ENCODE measurements around the gene GCNT2. TPM values are rescaled to one million over a fixed set of nuclear protein-coding genes. Genes with fewer than 3 reads are reported as not detected.

The GCNT2 gene
- total RNA-seq, 1 donor from 2014 or later: 17.2 TPM

DNA sequence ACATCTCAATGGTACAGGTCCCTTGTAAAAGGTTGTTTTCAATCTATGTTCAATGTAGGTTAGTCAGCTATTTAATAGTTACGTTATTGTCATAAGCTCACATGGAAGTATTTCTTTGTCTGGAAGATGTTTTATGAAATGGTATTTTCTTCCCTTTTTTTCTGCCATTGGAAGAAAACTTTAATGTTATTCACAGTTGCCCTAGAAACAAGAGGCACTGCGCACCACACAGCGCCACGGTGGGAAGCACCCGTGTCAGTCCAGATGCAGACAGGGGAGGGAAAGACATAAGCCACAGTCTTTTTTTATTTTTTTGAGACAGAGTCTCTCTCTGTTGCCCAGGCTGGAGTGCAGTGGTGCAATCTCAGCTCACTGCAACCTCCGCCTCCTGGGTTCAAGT is 82.1 kb downstream of the GCNT2 start:
- no peak for TF ChIP-seq POLR2AphosphoS5 (IDR thresholded peaks at IDR 0.05; ENCODE audit: insufficient read depth in 1 of 2, low read depth in 1 of 2)
- no peak for TF ChIP-seq POLR2A (IDR thresholded peaks at IDR 0.05)
- TF ChIP-seq, protein P1, sequence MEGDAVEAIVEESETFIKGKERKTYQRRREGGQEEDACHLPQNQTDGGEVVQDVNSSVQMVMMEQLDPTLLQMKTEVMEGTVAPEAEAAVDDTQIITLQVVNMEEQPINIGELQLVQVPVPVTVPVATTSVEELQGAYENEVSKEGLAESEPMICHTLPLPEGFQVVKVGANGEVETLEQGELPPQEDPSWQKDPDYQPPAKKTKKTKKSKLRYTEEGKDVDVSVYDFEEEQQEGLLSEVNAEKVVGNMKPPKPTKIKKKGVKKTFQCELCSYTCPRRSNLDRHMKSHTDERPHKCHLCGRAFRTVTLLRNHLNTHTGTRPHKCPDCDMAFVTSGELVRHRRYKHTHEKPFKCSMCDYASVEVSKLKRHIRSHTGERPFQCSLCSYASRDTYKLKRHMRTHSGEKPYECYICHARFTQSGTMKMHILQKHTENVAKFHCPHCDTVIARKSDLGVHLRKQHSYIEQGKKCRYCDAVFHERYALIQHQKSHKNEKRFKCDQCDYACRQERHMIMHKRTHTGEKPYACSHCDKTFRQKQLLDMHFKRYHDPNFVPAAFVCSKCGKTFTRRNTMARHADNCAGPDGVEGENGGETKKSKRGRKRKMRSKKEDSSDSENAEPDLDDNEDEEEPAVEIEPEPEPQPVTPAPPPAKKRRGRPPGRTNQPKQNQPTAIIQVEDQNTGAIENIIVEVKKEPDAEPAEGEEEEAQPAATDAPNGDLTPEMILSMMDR (IDR thresholded peaks at IDR 0.05): no peak
- DNase-seq (ENCODE audit: extremely low spot score in 2 of 2): no peak
- H3K27ac ChIP-seq: no peak overlapping the region
- no peaks in the 10 kb centered on the region for H3K9me3 ChIP-seq
- no peaks in the 10 kb centered on the region for H3K4me1 ChIP-seq
- H3K27me3 ChIP-seq: no peaks in the 10 kb centered on the region
- no peaks in the 10 kb centered on the region for H3K36me3 ChIP-seq
- no peak overlapping the region for H3K4me3 ChIP-seq
- intact Hi-C loops (cut with DNase I): no loop called here

GRCh38 chr6:10609038-10609437 is 87.9 kb downstream of the GCNT2 start:
- Histone ChIP-seq H3K27me3 (no peaks in the 10 kb centered on the region), H3K4me3 (no peak overlapping the region), H3K36me3 (no peaks in the 10 kb centered on the region), H3K27ac (no peak overlapping the region), H3K9me3 (no peaks in the 10 kb centered on the region), H3K4me1 (no peaks in the 10 kb centered on the region)
- no peak for TF ChIP-seq POLR2AphosphoS5 (IDR thresholded peaks at IDR 0.05; ENCODE audit: insufficient read depth in 1 of 2, low read depth in 1 of 2)
- TF ChIP-seq, protein P1 (IDR thresholded peaks at IDR 0.05): no peak
- no peak for DNase-seq (ENCODE audit: extremely low spot score in 2 of 2)
- intact Hi-C loops (cut with DNase I): no loop called here

DNA sequence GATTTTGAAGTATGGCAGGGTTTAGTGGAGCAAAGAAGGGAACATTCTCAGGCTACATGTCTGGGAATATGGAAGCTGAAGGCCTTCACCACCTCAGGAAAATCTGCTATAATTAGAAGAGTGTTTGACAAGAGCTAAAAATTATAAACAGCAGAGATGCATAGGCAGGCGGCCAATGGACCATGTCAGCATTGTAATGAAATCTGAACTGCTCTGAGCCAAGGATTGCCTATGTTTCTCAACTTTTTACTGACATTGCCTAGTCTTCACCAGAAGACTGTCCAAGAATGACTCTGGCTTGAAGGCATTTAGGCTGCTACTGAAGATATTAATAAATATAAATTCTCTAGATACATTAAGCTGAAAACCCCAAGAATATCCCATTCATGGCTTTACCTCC is 89.1 kb downstream of the GCNT2 start:
- Histone ChIP-seq H3K27me3 (no peaks in the 10 kb centered on the region), H3K27ac (no peak overlapping the region), H3K36me3 (no peaks in the 10 kb centered on the region), H3K9me3 (no peaks in the 10 kb centered on the region), H3K4me1 (no peaks in the 10 kb centered on the region), H3K4me3 (no peak overlapping the region)
- TF ChIP-seq POLR2AphosphoS5 (IDR thresholded peaks at IDR 0.05; ENCODE audit: insufficient read depth in 1 of 2, low read depth in 1 of 2) (no peak), POLR2A (IDR thresholded peaks at IDR 0.05) (no peak)
- TF ChIP-seq, protein P1 (IDR thresholded peaks at IDR 0.05): no peak
- no peak for DNase-seq (ENCODE audit: extremely low spot score in 2 of 2)
- intact Hi-C loops (cut with DNase I): no loop called here

DNA sequence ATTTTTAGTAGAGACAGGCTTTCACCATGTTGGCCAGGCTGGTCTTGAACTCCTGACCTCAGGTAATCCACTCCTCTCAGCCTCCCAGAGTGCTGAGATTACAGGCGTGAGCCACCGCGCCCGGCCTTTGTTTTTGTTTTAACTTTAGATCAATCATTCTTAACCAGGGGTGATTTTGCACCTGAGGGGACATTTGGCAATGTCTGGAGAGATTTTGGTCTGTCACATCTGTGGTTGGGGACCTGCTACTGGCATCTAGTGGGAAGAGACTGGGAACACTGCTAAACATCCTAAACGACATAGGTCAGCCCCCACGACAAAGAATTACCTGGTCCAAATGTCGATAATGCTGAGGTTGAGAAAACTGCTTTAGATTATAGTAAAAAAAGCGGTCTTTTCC is 91.0 kb downstream of the GCNT2 start:
- Histone ChIP-seq H3K4me1 (no peaks in the 10 kb centered on the region), H3K36me3 (no peaks in the 10 kb centered on the region), H3K4me3 (no peak overlapping the region), H3K9me3 (no peaks in the 10 kb centered on the region), H3K27ac (no peak overlapping the region), H3K27me3 (no peaks in the 10 kb centered on the region)
- intact Hi-C loops (cut with DNase I): no loop called here
- no peak for DNase-seq (ENCODE audit: extremely low spot score in 2 of 2)
- no peak for TF ChIP-seq POLR2A (IDR thresholded peaks at IDR 0.05)
- TF ChIP-seq, protein P1 (IDR thresholded peaks at IDR 0.05): no peak
- no peak for TF ChIP-seq POLR2AphosphoS5 (IDR thresholded peaks at IDR 0.05; ENCODE audit: insufficient read depth in 1 of 2, low read depth in 1 of 2)

DNA sequence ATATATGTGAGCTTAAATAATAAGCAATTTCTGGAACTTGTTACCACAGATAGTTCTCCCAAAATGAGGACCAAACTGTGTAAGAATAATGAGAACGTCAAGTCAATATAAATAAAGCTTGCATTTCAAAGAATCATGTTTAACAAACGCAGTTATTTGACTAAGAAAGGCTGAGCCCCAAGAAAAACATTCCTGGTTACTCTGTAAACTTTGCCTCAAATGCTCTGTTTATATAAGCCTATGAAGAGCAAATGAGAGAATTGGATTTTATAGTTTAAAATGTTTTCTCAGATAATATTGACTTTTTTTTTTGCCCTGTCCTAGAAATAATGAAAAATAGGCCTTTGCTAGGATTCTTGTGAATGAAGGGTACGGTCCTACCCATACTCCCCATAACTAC is 91.9 kb downstream of the GCNT2 start:
- H3K4me1 ChIP-seq: no peaks in the 10 kb centered on the region
- intact Hi-C loops (cut with DNase I): no loop called here

DNA sequence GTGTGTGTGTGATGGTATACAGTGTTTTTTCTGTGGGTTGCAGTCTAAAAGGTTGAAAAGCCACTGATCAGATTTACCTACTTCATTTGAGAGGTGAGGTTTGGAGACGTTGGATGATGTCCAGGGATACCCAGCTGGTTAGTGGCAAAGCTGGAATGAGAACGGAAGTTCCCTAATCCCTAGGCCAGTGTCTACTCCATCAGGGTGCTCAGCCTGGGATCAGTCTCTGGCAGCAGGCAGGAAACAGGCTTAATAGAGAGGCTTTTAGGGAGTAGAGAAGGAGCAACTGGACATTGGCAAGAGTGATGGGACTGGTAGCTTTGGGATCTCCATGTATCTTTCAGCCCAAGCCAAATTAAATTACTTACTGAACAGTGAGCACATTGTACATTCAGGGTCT is 92.6 kb downstream of the GCNT2 start:
- no peak overlapping the region for H3K27ac ChIP-seq
- DNase-seq (ENCODE audit: extremely low spot score in 2 of 2): no peak
- no peak overlapping the region for H3K4me3 ChIP-seq
- no peaks in the 10 kb centered on the region for H3K4me1 ChIP-seq
- no peaks in the 10 kb centered on the region for H3K36me3 ChIP-seq
- TF ChIP-seq, protein P1 (IDR thresholded peaks at IDR 0.05): no peak
- no peaks in the 10 kb centered on the region for H3K27me3 ChIP-seq
- intact Hi-C loops (cut with DNase I): no loop called here
- no peaks in the 10 kb centered on the region for H3K9me3 ChIP-seq

More for the DNA sequence above, 91.9 kb downstream of the GCNT2 start:
- Histone ChIP-seq H3K27ac (no peak overlapping the region), H3K4me3 (no peak overlapping the region), H3K27me3 (no peaks in the 10 kb centered on the region), H3K36me3 (no peaks in the 10 kb centered on the region), H3K9me3 (no peaks in the 10 kb centered on the region)
- no peak for DNase-seq (ENCODE audit: extremely low spot score in 2 of 2)
- TF ChIP-seq POLR2AphosphoS5 (IDR thresholded peaks at IDR 0.05; ENCODE audit: insufficient read depth in 1 of 2, low read depth in 1 of 2): no peak
